ENCODE measurements around the gene PSMD1.
"Not testable (repeated sequence)": the region's sequence is repeated elsewhere in the genome, so short reads cannot be mapped to it uniquely, and the experiment has no call there.

PSMD1 gene

GRCh38 chr2:231189571-231190495, 133.2 kb downstream of the PSMD1 start:
- no peak for DNase-seq (ENCODE audit: extremely low read depth, low read depth)
- TF ChIP-seq, protein P1, sequence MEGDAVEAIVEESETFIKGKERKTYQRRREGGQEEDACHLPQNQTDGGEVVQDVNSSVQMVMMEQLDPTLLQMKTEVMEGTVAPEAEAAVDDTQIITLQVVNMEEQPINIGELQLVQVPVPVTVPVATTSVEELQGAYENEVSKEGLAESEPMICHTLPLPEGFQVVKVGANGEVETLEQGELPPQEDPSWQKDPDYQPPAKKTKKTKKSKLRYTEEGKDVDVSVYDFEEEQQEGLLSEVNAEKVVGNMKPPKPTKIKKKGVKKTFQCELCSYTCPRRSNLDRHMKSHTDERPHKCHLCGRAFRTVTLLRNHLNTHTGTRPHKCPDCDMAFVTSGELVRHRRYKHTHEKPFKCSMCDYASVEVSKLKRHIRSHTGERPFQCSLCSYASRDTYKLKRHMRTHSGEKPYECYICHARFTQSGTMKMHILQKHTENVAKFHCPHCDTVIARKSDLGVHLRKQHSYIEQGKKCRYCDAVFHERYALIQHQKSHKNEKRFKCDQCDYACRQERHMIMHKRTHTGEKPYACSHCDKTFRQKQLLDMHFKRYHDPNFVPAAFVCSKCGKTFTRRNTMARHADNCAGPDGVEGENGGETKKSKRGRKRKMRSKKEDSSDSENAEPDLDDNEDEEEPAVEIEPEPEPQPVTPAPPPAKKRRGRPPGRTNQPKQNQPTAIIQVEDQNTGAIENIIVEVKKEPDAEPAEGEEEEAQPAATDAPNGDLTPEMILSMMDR (IDR thresholded peaks at IDR 0.05; ENCODE audit: low read depth, low read length) = no peak

GRCh38 chr2:231190531-231191197, 134.0 kb downstream of the PSMD1 start:
- TF ChIP-seq, protein P1 (IDR thresholded peaks at IDR 0.05; ENCODE audit: low read depth, low read length) = no peak; the same call in 1 of the 2 replicates
- no peak for DNase-seq (ENCODE audit: extremely low read depth, low read depth)

- DNase-seq (ENCODE audit: extremely low read depth, low read depth) = peak; percentile 86
- TF ChIP-seq, protein P1 (IDR thresholded peaks at IDR 0.05; ENCODE audit: low read depth, low read length) = peak; percentile 94
Measured at GRCh38 chr2:231191896-231192872, 135.5 kb downstream of the PSMD1 start.

- DNase-seq (ENCODE audit: extremely low read depth, low read depth) = no peak
- TF ChIP-seq, protein P1 (IDR thresholded peaks at IDR 0.05; ENCODE audit: low read depth, low read length) = no peak
Measured at GRCh38 chr2:231193216-231193615, 136.5 kb downstream of the PSMD1 start.

DNA sequence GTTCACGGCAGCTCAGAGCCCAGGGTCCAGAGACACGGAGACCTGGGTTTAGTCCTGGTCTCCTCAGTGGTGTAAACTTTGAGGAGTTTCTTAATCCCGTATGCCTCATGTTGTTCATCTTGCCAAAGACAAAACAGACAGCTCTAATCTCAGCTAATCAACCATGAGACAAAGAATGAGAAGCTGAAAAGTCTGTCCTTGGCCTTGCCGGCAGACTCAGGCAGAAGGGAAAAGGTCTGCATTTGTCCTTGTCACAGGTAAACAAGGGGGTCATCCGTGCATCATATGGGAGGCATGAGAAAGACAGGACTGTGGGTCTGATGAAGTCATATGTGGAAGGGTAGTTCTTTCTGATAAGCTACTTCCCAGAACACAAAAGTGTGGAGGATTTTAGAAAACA, 139.9 kb downstream of the PSMD1 start:
- TF ChIP-seq, protein P1 (IDR thresholded peaks at IDR 0.05; ENCODE audit: low read depth, low read length) = no peak
- no peak for DNase-seq (ENCODE audit: extremely low read depth, low read depth)

DNA sequence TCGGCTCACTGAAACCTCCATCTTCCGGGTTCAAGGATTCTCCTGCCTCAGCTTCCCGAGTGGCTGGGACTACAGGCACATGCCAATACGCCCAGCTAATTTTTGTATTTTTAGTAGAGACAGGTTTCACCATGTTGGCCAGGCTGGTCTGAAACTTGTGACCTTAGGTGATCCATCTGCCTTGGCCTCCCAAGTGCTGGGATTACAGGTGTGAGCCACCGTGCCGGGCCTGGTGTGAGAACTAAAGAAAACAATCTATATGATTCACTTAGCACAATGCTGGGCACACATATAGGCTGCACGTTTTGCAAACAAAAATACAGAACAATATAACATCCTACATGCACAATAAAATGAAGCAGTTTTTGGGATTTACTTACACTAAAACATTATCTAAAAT, 140.5 kb downstream of the PSMD1 start:
- DNase-seq (ENCODE audit: extremely low read depth, low read depth) = not testable (repeated sequence)

GRCh38 chr2:231197706-231198290, 141.1 kb downstream of the PSMD1 start:
- TF ChIP-seq, protein P1 (IDR thresholded peaks at IDR 0.05; ENCODE audit: low read depth, low read length) = no peak
- DNase-seq (ENCODE audit: extremely low read depth, low read depth) = no peak

All from AG09319 (cell line).